ENCODE results near the gene HMMR. TPM values are rescaled to one million over a fixed set of nuclear protein-coding genes. Genes with fewer than 3 reads are reported as not detected.

Gene HMMR
- total RNA-seq, 1 donor from 2014 or later = 8.6 TPM

DNA sequence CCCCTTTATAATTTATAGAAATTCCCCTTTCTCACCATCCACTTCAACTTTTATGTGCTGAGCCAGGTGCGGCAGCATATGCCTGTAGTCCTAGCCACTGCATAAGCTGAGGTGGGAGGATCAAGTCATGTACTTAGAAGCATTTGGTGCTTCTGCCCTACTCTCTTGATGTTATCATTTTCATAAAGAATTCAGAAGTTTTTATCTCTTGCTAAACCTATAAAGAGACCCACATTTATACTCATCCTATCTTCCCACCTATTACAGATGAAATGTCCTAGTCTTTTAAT lies 18.5 kb downstream of the HMMR start:
- H3K4me3 Mint-ChIP-seq (ENCODE audit: unreplicated experiment) = no peak overlapping the region
- no peaks in the 10 kb centered on the region for H3K36me3 Mint-ChIP-seq (ENCODE audit: low read depth, unreplicated experiment)
- no peaks in the 10 kb centered on the region for H3K27me3 Mint-ChIP-seq (ENCODE audit: unreplicated experiment)
- no peaks in the 10 kb centered on the region for H3K4me1 Mint-ChIP-seq (ENCODE audit: unreplicated experiment)
- DNase-seq (ENCODE audit: low spot score) = no peak
- no peak overlapping the region for H3K27ac Mint-ChIP-seq (ENCODE audit: unreplicated experiment)
- TF ChIP-seq, protein P1, sequence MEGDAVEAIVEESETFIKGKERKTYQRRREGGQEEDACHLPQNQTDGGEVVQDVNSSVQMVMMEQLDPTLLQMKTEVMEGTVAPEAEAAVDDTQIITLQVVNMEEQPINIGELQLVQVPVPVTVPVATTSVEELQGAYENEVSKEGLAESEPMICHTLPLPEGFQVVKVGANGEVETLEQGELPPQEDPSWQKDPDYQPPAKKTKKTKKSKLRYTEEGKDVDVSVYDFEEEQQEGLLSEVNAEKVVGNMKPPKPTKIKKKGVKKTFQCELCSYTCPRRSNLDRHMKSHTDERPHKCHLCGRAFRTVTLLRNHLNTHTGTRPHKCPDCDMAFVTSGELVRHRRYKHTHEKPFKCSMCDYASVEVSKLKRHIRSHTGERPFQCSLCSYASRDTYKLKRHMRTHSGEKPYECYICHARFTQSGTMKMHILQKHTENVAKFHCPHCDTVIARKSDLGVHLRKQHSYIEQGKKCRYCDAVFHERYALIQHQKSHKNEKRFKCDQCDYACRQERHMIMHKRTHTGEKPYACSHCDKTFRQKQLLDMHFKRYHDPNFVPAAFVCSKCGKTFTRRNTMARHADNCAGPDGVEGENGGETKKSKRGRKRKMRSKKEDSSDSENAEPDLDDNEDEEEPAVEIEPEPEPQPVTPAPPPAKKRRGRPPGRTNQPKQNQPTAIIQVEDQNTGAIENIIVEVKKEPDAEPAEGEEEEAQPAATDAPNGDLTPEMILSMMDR (IDR thresholded peaks at IDR 0.05; ENCODE audit: unreplicated experiment) = no peak
- H3K9me3 Mint-ChIP-seq (ENCODE audit: unreplicated experiment) = no peaks in the 10 kb centered on the region

- Mint-ChIP-seq H3K4me1 (ENCODE audit: unreplicated experiment) (no peaks in the 10 kb centered on the region), H3K9me3 (ENCODE audit: unreplicated experiment) (no peaks in the 10 kb centered on the region), H3K4me3 (ENCODE audit: unreplicated experiment) (no peak overlapping the region), H3K27ac (ENCODE audit: unreplicated experiment) (no peak overlapping the region), H3K36me3 (ENCODE audit: low read depth, unreplicated experiment) (peaks cover 5% of the 10 kb centered on the region), H3K27me3 (ENCODE audit: unreplicated experiment) (no peaks in the 10 kb centered on the region)
- TF ChIP-seq, protein P1 (IDR thresholded peaks at IDR 0.05; ENCODE audit: unreplicated experiment) = no peak
- peak; percentile 24 for DNase-seq (ENCODE audit: low spot score)
Observed at GRCh38 chr5:163489055-163489744, 28.8 kb downstream of the HMMR start.

GRCh38 chr5:163489745-163490075 lies 29.3 kb downstream of the HMMR start:
- Mint-ChIP-seq H3K4me3 (ENCODE audit: unreplicated experiment) (no peak overlapping the region), H3K27me3 (ENCODE audit: unreplicated experiment) (no peaks in the 10 kb centered on the region), H3K27ac (ENCODE audit: unreplicated experiment) (no peak overlapping the region), H3K36me3 (ENCODE audit: low read depth, unreplicated experiment) (peaks cover 5% of the 10 kb centered on the region), H3K4me1 (ENCODE audit: unreplicated experiment) (no peaks in the 10 kb centered on the region), H3K9me3 (ENCODE audit: unreplicated experiment) (no peaks in the 10 kb centered on the region)
- TF ChIP-seq, protein P1 (IDR thresholded peaks at IDR 0.05; ENCODE audit: unreplicated experiment) = no peak
- DNase-seq (ENCODE audit: low spot score) = no peak

DNA sequence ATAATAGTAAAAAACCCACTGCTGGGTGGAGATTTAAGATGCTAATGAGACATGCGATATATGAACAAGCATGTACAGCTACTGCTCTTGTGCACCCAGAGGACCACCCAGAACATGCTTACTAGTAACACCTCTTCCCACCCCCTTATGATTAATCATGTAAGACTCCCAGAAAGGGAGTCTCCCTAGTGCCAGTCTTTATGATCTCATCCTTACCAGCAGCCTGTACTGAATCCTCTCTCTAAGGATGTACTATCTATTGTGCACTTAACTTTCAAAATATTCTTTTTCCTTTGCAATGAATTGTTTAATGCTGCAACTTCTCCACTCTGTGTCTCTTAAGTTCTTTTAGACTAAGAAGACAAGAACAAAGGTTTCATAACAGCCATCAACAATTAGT lies 35.9 kb downstream of the HMMR start:
- TF ChIP-seq, protein P1 (IDR thresholded peaks at IDR 0.05; ENCODE audit: unreplicated experiment) = no peak
- no peak for DNase-seq (ENCODE audit: low spot score)
- Mint-ChIP-seq H3K36me3 (ENCODE audit: low read depth, unreplicated experiment) (no peaks in the 10 kb centered on the region), H3K9me3 (ENCODE audit: unreplicated experiment) (no peaks in the 10 kb centered on the region), H3K27ac (ENCODE audit: unreplicated experiment) (no peak overlapping the region), H3K4me3 (ENCODE audit: unreplicated experiment) (no peak overlapping the region), H3K4me1 (ENCODE audit: unreplicated experiment) (no peaks in the 10 kb centered on the region), H3K27me3 (ENCODE audit: unreplicated experiment) (no peaks in the 10 kb centered on the region)

DNA sequence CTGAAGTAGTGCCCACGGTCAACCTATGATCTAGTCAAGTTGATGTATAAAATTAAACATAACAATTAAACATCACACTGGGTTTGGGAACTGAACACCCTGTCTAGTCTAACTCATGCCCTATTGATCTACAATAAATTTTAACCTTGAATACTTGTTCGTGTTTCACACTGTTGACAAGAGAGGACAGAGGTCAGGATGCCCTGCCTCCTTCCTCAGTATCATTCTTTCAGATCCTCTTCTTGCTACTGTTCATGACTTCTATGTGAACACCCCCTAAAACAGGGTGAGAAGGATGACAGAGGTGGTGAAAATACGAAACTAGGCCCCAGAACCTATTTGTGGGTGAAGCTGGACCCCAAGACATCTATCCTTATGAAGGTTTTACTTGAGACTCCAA lies 36.9 kb downstream of the HMMR start:
- H3K36me3 Mint-ChIP-seq (ENCODE audit: low read depth, unreplicated experiment) = no peaks in the 10 kb centered on the region
- DNase-seq (ENCODE audit: low spot score) = no peak
- H3K4me3 Mint-ChIP-seq (ENCODE audit: unreplicated experiment) = no peak overlapping the region
- H3K27me3 Mint-ChIP-seq (ENCODE audit: unreplicated experiment) = no peaks in the 10 kb centered on the region
- no peaks in the 10 kb centered on the region for H3K9me3 Mint-ChIP-seq (ENCODE audit: unreplicated experiment)
- TF ChIP-seq, protein P1 (IDR thresholded peaks at IDR 0.05; ENCODE audit: unreplicated experiment) = no peak
- H3K27ac Mint-ChIP-seq (ENCODE audit: unreplicated experiment) = no peak overlapping the region
- H3K4me1 Mint-ChIP-seq (ENCODE audit: unreplicated experiment) = no peaks in the 10 kb centered on the region
